Measurements from ENCODE around the gene LDLRAD4.

LDLRAD4 gene

DNA sequence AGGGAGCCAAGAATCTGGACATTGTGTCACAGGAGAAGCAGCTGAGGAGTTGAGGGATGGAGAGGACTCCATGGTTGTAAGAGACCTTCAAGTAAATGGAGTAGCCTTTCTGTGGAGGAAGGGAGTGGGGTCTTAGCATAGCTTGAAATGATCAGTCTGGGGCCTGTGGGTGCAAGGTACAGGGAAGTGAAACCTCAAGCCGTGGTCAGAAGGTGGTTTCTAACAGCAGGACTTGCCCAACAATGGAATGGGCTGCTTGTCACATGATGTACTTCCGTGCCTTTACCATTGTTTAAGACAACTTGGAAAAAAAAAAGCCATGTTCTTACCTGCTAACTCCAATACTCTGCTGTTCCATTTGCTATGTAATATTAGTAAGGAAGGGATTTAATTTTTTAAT, 140.7 kb downstream of the LDLRAD4 start:
- Histone ChIP-seq H2AFZ (ENCODE audit: low read depth) (no peak overlapping the region), H3K4me1 (ENCODE audit: low read depth, poor library complexity, severe bottlenecking) (no peaks in the 10 kb centered on the region), H3K9ac (no peak overlapping the region), H3K4me3 (IDR thresholded peaks at IDR 0.05; ENCODE audit: insufficient read depth, low read depth, low read length) (no peak overlapping the region), H3K27me3 (ENCODE audit: insufficient read depth, low read depth) (no peaks in the 10 kb centered on the region), H3K79me2 (ENCODE audit: insufficient read depth, low read depth) (no peaks in the 10 kb centered on the region), H4K20me1 (ENCODE audit: insufficient read depth) (no peaks in the 10 kb centered on the region), H3K36me3 (ENCODE audit: insufficient read depth) (no peaks in the 10 kb centered on the region), H3K4me2 (no peak overlapping the region), H3K27ac (no peak overlapping the region)
- TF ChIP-seq, protein P1, sequence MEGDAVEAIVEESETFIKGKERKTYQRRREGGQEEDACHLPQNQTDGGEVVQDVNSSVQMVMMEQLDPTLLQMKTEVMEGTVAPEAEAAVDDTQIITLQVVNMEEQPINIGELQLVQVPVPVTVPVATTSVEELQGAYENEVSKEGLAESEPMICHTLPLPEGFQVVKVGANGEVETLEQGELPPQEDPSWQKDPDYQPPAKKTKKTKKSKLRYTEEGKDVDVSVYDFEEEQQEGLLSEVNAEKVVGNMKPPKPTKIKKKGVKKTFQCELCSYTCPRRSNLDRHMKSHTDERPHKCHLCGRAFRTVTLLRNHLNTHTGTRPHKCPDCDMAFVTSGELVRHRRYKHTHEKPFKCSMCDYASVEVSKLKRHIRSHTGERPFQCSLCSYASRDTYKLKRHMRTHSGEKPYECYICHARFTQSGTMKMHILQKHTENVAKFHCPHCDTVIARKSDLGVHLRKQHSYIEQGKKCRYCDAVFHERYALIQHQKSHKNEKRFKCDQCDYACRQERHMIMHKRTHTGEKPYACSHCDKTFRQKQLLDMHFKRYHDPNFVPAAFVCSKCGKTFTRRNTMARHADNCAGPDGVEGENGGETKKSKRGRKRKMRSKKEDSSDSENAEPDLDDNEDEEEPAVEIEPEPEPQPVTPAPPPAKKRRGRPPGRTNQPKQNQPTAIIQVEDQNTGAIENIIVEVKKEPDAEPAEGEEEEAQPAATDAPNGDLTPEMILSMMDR (conservative IDR thresholded peaks at IDR 0.05; ENCODE audit: low read depth, low read length) = no peak

DNA sequence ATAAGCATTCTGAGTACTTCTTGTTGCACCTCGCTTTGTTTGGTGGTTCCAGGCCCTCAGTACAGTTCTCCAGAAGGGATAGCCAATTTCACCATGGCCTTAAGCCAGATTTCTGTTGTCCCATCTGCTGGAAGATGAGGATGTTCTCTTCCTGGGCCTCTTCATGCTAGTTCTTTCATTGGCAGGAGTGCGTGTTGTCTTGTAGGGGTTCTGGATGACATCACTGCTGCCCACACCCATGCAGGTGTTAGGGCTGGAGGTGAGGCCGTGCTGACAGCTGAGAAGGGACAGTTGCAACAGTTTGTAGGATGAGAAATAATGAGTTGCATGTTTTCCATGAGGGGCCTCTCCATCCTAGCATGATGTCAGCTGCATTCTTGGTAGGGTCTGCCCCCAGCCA, 142.9 kb downstream of the LDLRAD4 start:
- no peak overlapping the region for H3K4me2 ChIP-seq
- TF ChIP-seq, protein P1 (conservative IDR thresholded peaks at IDR 0.05; ENCODE audit: low read depth, low read length) = no peak
- H3K27ac ChIP-seq = no peak overlapping the region
- H3K27me3 ChIP-seq (ENCODE audit: insufficient read depth, low read depth) = no peaks in the 10 kb centered on the region
- no peaks in the 10 kb centered on the region for H4K20me1 ChIP-seq (ENCODE audit: insufficient read depth)
- no peak overlapping the region for H2AFZ ChIP-seq (ENCODE audit: low read depth)
- H3K4me3 ChIP-seq (IDR thresholded peaks at IDR 0.05; ENCODE audit: insufficient read depth, low read depth, low read length) = no peak overlapping the region
- H3K79me2 ChIP-seq (ENCODE audit: insufficient read depth, low read depth) = no peaks in the 10 kb centered on the region
- no peak overlapping the region for H3K9ac ChIP-seq
- no peaks in the 10 kb centered on the region for H3K4me1 ChIP-seq (ENCODE audit: low read depth, poor library complexity, severe bottlenecking)
- no peaks in the 10 kb centered on the region for H3K36me3 ChIP-seq (ENCODE audit: insufficient read depth)

DNA sequence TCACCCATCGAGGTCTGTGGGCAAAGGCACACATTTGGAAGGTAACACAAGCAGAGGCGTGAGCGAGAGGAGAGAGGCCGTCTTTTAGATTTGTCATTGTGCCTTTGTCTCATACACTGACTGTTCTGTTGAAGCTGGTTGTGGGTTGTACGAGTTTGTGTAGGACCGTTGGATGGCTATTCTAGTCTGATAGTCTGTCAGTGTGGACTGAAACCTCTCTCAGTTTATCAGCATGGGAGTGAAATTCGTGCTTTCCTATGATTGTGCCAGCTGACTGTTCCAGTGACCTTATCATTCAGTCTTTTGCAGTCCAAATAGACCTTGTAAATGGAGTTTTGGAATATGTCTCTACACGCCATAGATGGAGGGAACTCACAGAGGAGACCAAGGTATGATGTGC, 143.5 kb downstream of the LDLRAD4 start:
- H3K27me3 ChIP-seq (ENCODE audit: insufficient read depth, low read depth) = no peaks in the 10 kb centered on the region
- no peak overlapping the region for H3K4me3 ChIP-seq (IDR thresholded peaks at IDR 0.05; ENCODE audit: insufficient read depth, low read depth, low read length)
- no peaks in the 10 kb centered on the region for H3K79me2 ChIP-seq (ENCODE audit: insufficient read depth, low read depth)
- TF ChIP-seq, protein P1 (conservative IDR thresholded peaks at IDR 0.05; ENCODE audit: low read depth, low read length) = no peak
- H3K9ac ChIP-seq = no peak overlapping the region
- no peaks in the 10 kb centered on the region for H3K36me3 ChIP-seq (ENCODE audit: insufficient read depth)
- no peak overlapping the region for H3K27ac ChIP-seq
- no peak overlapping the region for H2AFZ ChIP-seq (ENCODE audit: low read depth)
- no peaks in the 10 kb centered on the region for H3K4me1 ChIP-seq (ENCODE audit: low read depth, poor library complexity, severe bottlenecking)
- no peak overlapping the region for H3K4me2 ChIP-seq
- no peaks in the 10 kb centered on the region for H4K20me1 ChIP-seq (ENCODE audit: insufficient read depth)

DNA sequence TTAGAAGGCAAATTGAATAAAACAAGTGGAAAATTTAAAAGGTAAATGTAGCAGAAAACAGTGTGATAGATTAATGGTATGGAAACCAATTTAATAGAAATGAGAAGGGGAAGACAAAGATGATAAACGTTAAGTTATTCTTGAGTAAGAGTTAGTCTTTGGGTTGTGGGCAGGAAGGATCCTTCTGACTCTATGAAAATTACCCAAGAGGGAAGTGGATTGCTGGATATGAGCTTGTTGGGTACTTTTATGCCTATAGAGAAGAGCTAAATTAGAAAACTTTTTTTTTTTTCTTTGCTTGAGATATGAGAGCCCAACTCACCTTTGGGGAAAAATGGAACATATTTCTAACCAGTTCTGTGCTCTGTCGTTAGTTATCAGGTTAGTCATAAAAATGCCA, 144.0 kb downstream of the LDLRAD4 start:
- Histone ChIP-seq H3K27ac (no peak overlapping the region), H3K4me1 (ENCODE audit: low read depth, poor library complexity, severe bottlenecking) (no peaks in the 10 kb centered on the region), H3K79me2 (ENCODE audit: insufficient read depth, low read depth) (no peaks in the 10 kb centered on the region), H3K4me2 (no peak overlapping the region), H3K27me3 (ENCODE audit: insufficient read depth, low read depth) (no peaks in the 10 kb centered on the region), H3K36me3 (ENCODE audit: insufficient read depth) (no peaks in the 10 kb centered on the region), H3K9ac (no peak overlapping the region), H3K4me3 (IDR thresholded peaks at IDR 0.05; ENCODE audit: insufficient read depth, low read depth, low read length) (no peak overlapping the region), H2AFZ (ENCODE audit: low read depth) (no peak overlapping the region), H4K20me1 (ENCODE audit: insufficient read depth) (no peaks in the 10 kb centered on the region)
- TF ChIP-seq, protein P1 (conservative IDR thresholded peaks at IDR 0.05; ENCODE audit: low read depth, low read length) = no peak
